IMR-90 (cell line): ENCODE data around the gene SPTBN5. TPM values are rescaled to one million over a fixed set of nuclear protein-coding genes. Genes with fewer than 3 reads are reported as not detected.

Source experiments
- ATAC-seq: fragments of 200-7000 bp; cut with Tn5 transposase; 2 replicates; pipeline ENCODE4 v1.9.1; 2020; ENCODE audit warnings: low read depth, mild to moderate bottlenecking, moderate library complexity
- BruUV-seq: library from RNA; stranded (reverse); fragments of 400-500 nt; replicated peaks from 2 replicates; lab custom pipeline; 2021; lab: Mats Ljungman, UMichigan
- CTCF ChIA-PET: fragments of 300-600 bp; formaldehyde crosslinking; extraction: SDS; loops from one replicate; lab custom pipeline; 2021; ENCODE audit warnings: antibody characterized with exemption; lab: Yijun Ruan, JAX
- POLR2A ChIA-PET: fragments of 300-600 bp; sonication (Branson Sonifier 250); formaldehyde crosslinking; loops from one replicate; lab custom pipeline; 2022; ENCODE audit warnings: antibody characterized with exemption; ENCODE audit not compliant: unreplicated experiment; lab: Charles Lee
- DNase-seq: peaks from one replicate; pipeline ENCODE4 v3.0.0; 2013
- H2AFZ ChIP-seq: replicated peaks from 2 replicates; pipeline ENCODE3; 2013; ENCODE audit warnings: low read length, mild to moderate bottlenecking; ENCODE audit not compliant: poor library complexity
- H2AK5ac ChIP-seq: 2 replicates; pipeline ENCODE4 v1.6.1; 2013; ENCODE audit warnings: low read depth, low read length, inconsistent platforms
- H2AK9ac ChIP-seq: replicated peaks from 2 replicates; pipeline ENCODE3; 2013; ENCODE audit warnings: mild to moderate bottlenecking, low read depth, low read length, moderate library complexity; ENCODE audit not compliant: poor library complexity
- H2BK120ac ChIP-seq: 2 replicates; pipeline ENCODE4 v1.6.1; 2013; ENCODE audit warnings: low read depth, low read length, inconsistent platforms
- H2BK15ac ChIP-seq: 3 replicates; pipeline ENCODE4 v1.6.1; 2013; ENCODE audit warnings: low read depth, low read length, inconsistent platforms
- H2BK20ac ChIP-seq: 2 replicates; pipeline ENCODE4 v1.6.1; 2013; ENCODE audit warnings: low read depth, mild to moderate bottlenecking, inconsistent platforms, low read length, moderate library complexity
- H2BK5ac ChIP-seq: 2 replicates; pipeline ENCODE4 v1.6.1; 2013; ENCODE audit warnings: mild to moderate bottlenecking, low read depth, low read length, inconsistent platforms; ENCODE audit not compliant: poor library complexity, severe bottlenecking
- H3K14ac ChIP-seq: replicated peaks from 2 replicates; pipeline ENCODE4 v1.6.1; 2013; ENCODE audit warnings: low read depth, low read length, inconsistent platforms
- H3K18ac ChIP-seq: 2 replicates; pipeline ENCODE4 v1.6.1; 2013; ENCODE audit warnings: low read depth, low read length, control low read depth
- H3K23ac ChIP-seq: 2 replicates; pipeline ENCODE4 v1.6.1; 2013; ENCODE audit warnings: low read depth, low read length, inconsistent platforms
- H3K27ac ChIP-seq: 2 replicates; pipeline ENCODE4 v1.5.1; 2013; ENCODE audit warnings: mild to moderate bottlenecking, control low read depth, low read length; ENCODE audit not compliant: insufficient read depth
- H3K27me3 ChIP-seq: 2 replicates; pipeline ENCODE4 v1.6.1; 2013; ENCODE audit warnings: low read length; ENCODE audit not compliant: control insufficient read depth, insufficient read depth
- H3K36me3 ChIP-seq: 2 replicates; pipeline ENCODE4 v1.6.1; 2013; ENCODE audit warnings: low read length, mixed read lengths; ENCODE audit not compliant: control insufficient read depth, insufficient read depth
- H3K4ac ChIP-seq: 2 replicates; pipeline ENCODE4 v1.6.1; 2013; ENCODE audit warnings: low read depth, low read length, inconsistent platforms
- H3K4me1 ChIP-seq: 2 replicates; pipeline ENCODE4 v1.6.1; 2013; ENCODE audit warnings: low read length, mixed read lengths; ENCODE audit not compliant: control insufficient read depth, insufficient read depth
- H3K4me2 ChIP-seq: 2 replicates; pipeline ENCODE4 v1.6.1; 2013; ENCODE audit warnings: low read depth, mild to moderate bottlenecking, control low read depth, low read length, moderate library complexity
- H3K4me3 ChIP-seq: 2 replicates; pipeline ENCODE4 v1.5.1; 2013; ENCODE audit warnings: low read depth, mild to moderate bottlenecking, control low read depth, low read length, moderate library complexity; ENCODE audit not compliant: insufficient read depth
- H3K56ac ChIP-seq: 2 replicates; pipeline ENCODE4 v1.6.1; 2013; ENCODE audit warnings: low read length, inconsistent platforms; ENCODE audit not compliant: insufficient read depth; ENCODE audit errors: extremely low read depth
- H3K79me1 ChIP-seq, 2 experiments: 2 replicates each; pipeline ENCODE4 v1.6.1; 2013; ENCODE audit warnings: low read length in 2 of 2, inconsistent platforms in 1 of 2, low read depth in 1 of 2
- H3K9ac ChIP-seq: 2 replicates; pipeline ENCODE4 v1.6.1; 2013; ENCODE audit warnings: low read depth, low read length, control low read depth
- H3K9me1 ChIP-seq: 2 replicates; pipeline ENCODE4 v1.6.1; 2013; ENCODE audit warnings: low read length, inconsistent platforms; ENCODE audit not compliant: insufficient read depth
- H3K9me3 ChIP-seq: 2 replicates; pipeline ENCODE4 v1.6.1; 2013; ENCODE audit warnings: low read length; ENCODE audit not compliant: control insufficient read depth, insufficient read depth
- H4K20me1 ChIP-seq: 2 replicates; pipeline ENCODE4 v1.6.1; 2013; ENCODE audit warnings: low read length, inconsistent platforms; ENCODE audit not compliant: insufficient read depth
- H4K5ac ChIP-seq: 2 replicates; pipeline ENCODE4 v1.6.1; 2013; ENCODE audit warnings: mild to moderate bottlenecking, low read depth, low read length, control low read depth
- H4K8ac ChIP-seq, 2 experiments: 2 replicates each; pipeline ENCODE4 v1.6.1; 2013; ENCODE audit warnings: low read depth in 2 of 2, low read length in 2 of 2, control low read depth in 1 of 2, inconsistent platforms in 1 of 2
- H4K91ac ChIP-seq: 2 replicates; pipeline ENCODE4 v1.6.1; 2013; ENCODE audit warnings: low read depth, low read length, inconsistent platforms; ENCODE audit not compliant: insufficient read depth
- CEBPB ChIP-seq: IDR thresholded peaks from 2 replicates; pipeline ENCODE4 v1.6.1; 2012; ENCODE audit warnings: low read depth, low read length, improper control_type of control experiment
- RAD21 ChIP-seq: IDR thresholded peaks from 2 replicates; pipeline ENCODE4 v1.6.1; 2012; ENCODE audit warnings: low read length, improper control_type of control experiment
- WGBS, 2 experiments: methylation state at CpG; one replicate each; pipeline versions ENCODE4 v1.1.5 to v1.1.7; 2013; ENCODE audit warnings: missing lambda C conversion rate in 2 of 2; ENCODE audit not compliant: insufficient read length in 1 of 2; ENCODE audit errors: extremely low coverage in 2 of 2; 5-methylcytosine and 5-hydroxymethylcytosine counted together
- dilution Hi-C: fragments of 300-500 bp; cut with HindIII; formaldehyde crosslinking; loops from one replicate; pipeline ENCODE4 v1.14.3; 2018; ENCODE audit warnings: low sequenced_read_pairs; ENCODE audit not compliant: unreplicated experiment
- in situ Hi-C: fragments of 300-500 bp; cut with MboI; formaldehyde crosslinking; loops from 3 replicates; pipeline ENCODE4 v1.14.3; 2019; ENCODE audit warnings: low sequenced_read_pairs, inconsistent platforms, mixed read lengths
- intact Hi-C: fragments of 100-400 bp; cut with micrococcal nuclease; formaldehyde crosslinking; loops from 2 replicates; pipeline ENCODE4 v1.10.0; 2022
- polyA plus RNA-seq, 3 experiments: library from polyadenylated mRNA; depleted of rRNA; stranded (reverse); fragments of >200 nt; gene quantifications; 2 replicates each; pipeline ENCODE4 v1.2.3, GENCODE V29; 2012; ENCODE audit warnings: low replicate concordance in 1 of 3
- total RNA-seq: library from RNA; depleted of rRNA; stranded (reverse); fragments of >200 nt; gene quantifications from 2 replicates; pipeline ENCODE4 v1.2.3, GENCODE V29; 2012
- TF ChIP-seq, protein P1 (sequence below): fragments of 150-350 bp; IDR thresholded peaks from 2 replicates; pipeline ENCODE4 v1.6.1; 2017; ENCODE audit warnings: mild to moderate bottlenecking, antibody characterized with exemption, low read length, low read depth

Gene SPTBN5
- total and polyA plus RNA-seq, 2 of the 4 experiments (the other 2 are of a cell fraction): under 0.01 to 0.38 TPM

DNA sequence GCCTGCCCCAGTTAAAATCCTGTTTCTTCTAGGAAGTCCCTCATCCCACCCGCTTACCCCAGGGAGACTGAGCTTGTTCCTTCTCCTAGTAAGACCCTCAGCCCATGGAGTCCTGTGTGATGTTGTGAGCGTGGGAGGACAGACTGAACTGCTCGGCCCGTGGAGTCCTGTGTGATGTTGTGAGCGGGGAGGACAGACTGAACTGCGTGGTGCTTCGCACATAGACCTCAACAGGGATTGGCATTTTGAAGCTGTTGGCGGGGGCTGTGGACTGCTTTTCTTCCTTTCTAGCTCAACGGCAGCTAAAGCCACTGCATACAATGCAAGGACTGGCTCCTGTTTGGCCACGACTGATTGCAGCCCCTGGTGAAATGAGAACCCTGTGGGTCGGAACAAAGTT, 1.6 kb upstream of the SPTBN5 start:
- Histone ChIP-seq H4K20me1 (no peaks in the 10 kb centered on the region), H3K9me3 (no peaks in the 10 kb centered on the region), H3K18ac (no peak overlapping the region), H3K23ac (no peak overlapping the region), H3K4me3 (no peak overlapping the region), H3K4me2 (no peak overlapping the region), H2BK20ac (no peak overlapping the region), H3K56ac (no peak overlapping the region), H3K9ac (no peak overlapping the region), H4K91ac (no peak overlapping the region), H2BK5ac (no peak overlapping the region), H2AFZ (peak overlapping the region; percentile 28), H3K79me1 (no peaks in the 10 kb centered on the region), H2AK5ac (peak overlapping the region; percentile 7; the same call in 1 of the 2 replicates), H2AK9ac (peak overlapping the region; percentile 91), H2BK120ac (no peak overlapping the region), H3K27ac (no peak overlapping the region), H4K8ac (no peak overlapping the region), H3K4ac (0 out of 2 replicates have a peak overlapping the region, but pooled peaks have one; percentile 2), H3K36me3 (peaks cover 5% of the 10 kb centered on the region), H3K14ac (no peak overlapping the region), H4K5ac (no peak overlapping the region), H3K27me3 (peaks cover 4% of the 10 kb centered on the region; the same call in 1 of the 2 replicates), H2BK15ac (no peak overlapping the region), H3K4me1 (peaks cover 6% of the 10 kb centered on the region; the same call in 1 of the 2 replicates), H3K9me1 (peaks cover 6% of the 10 kb centered on the region; the same call in 1 of the 2 replicates)
- intact Hi-C loops: no loop called here
- 100% methylated on average over 1 of the region's 11 CpGs; no CpG with 5 or more reads in 1 of the 2 experiments for WGBS, 2 experiments
- DNase-seq (no peak), ATAC-seq (no peak)
- TF ChIP-seq RAD21 (no peak), CEBPB (no peak)
- TF ChIP-seq, protein P1, sequence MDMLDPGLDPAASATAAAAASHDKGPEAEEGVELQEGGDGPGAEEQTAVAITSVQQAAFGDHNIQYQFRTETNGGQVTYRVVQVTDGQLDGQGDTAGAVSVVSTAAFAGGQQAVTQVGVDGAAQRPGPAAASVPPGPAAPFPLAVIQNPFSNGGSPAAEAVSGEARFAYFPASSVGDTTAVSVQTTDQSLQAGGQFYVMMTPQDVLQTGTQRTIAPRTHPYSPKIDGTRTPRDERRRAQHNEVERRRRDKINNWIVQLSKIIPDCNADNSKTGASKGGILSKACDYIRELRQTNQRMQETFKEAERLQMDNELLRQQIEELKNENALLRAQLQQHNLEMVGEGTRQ: no peak
- ChIA-PET POLR2A (no interaction called here), CTCF (interaction anchor here (0.6 to 1.3 kb wide), 2 partner anchors 9 to 459 kb away, joined by 3 to 5 read pairs; no protein-coding TSS in a partner anchor)
- dilution Hi-C loops: no loop called here
- BruUV-seq: no TSS peak
- in situ Hi-C loops: no loop called here
